CD4-positive, alpha-beta T cell (primary cell): Measurements from ENCODE around the gene DDX31. TPM values are rescaled to one million over a fixed set of nuclear protein-coding genes. Genes with fewer than 3 reads are reported as not detected.
"Not testable (repeated sequence)": the region's sequence is repeated elsewhere in the genome, so short reads cannot be mapped to it uniquely, and the experiment has no call there.

Experiments
- ATAC-seq: fragments of 200-7000 bp; cut with Tn5 transposase; one replicate; pipeline ENCODE4 v1.10.0; 2022; ENCODE audit warnings: mild to moderate bottlenecking; ENCODE audit not compliant: poor library complexity
- CTCF ChIA-PET: fragments of 350-600 bp; sonication (Branson Sonifier 250); formaldehyde crosslinking; loops from one replicate; lab custom pipeline; 2021; ENCODE audit warnings: antibody characterized with exemption, inconsistent platforms; lab: Charles Lee
- POLR2A ChIA-PET: fragments of 350-600 bp; sonication (Branson Sonifier 250); formaldehyde crosslinking; loops from one replicate; lab custom pipeline; 2021; ENCODE audit warnings: antibody characterized with exemption, inconsistent platforms; lab: Charles Lee
- DNase-seq, 14 experiments: peaks; one replicate each; pipeline ENCODE4 v3.0.0-alpha.2; 2013 to 2020; ENCODE audit warnings: mixed read lengths in 2 of 14
- H3K27ac ChIP-seq, 2 donors: one replicate each; pipeline versions ENCODE4 v1.5.1 to v1.7.0; 2013; ENCODE audit warnings: low read length in 2 of 2, low read depth in 1 of 2, mild to moderate bottlenecking in 1 of 2
- H3K27me3 ChIP-seq, 2 experiments: 1 replicate in 1 of 2; 2 replicates in 1 of 2; pipeline versions ENCODE4 v1.6.1 to v1.7.0; 2013; ENCODE audit warnings: low read length in 2 of 2, control low read depth in 1 of 2, mild to moderate bottlenecking in 1 of 2, moderate library complexity in 1 of 2; ENCODE audit not compliant: insufficient read depth in 2 of 2, control insufficient read depth in 1 of 2
- H3K36me3 ChIP-seq: one replicate; pipeline ENCODE4 v1.6.1; 2013; ENCODE audit warnings: low read length, control low read depth; ENCODE audit not compliant: insufficient read depth
- H3K4me1 ChIP-seq: one replicate; pipeline ENCODE4 v1.6.1; 2013; ENCODE audit warnings: low read length, control low read depth; ENCODE audit not compliant: insufficient read depth
- H3K4me3 ChIP-seq: one replicate; pipeline ENCODE4 v1.5.1; 2013; ENCODE audit warnings: mild to moderate bottlenecking, low read length, moderate library complexity
- H3K9me3 ChIP-seq, 2 experiments: 1 replicate in 1 of 2; 2 replicates in 1 of 2; pipeline versions ENCODE4 v1.6.1 to v1.7.0; 2013; ENCODE audit warnings: low read length in 2 of 2, mild to moderate bottlenecking in 2 of 2, control low read depth in 1 of 2, moderate library complexity in 1 of 2; ENCODE audit not compliant: control insufficient read depth in 1 of 2, insufficient read depth in 1 of 2
- H3K27ac Mint-ChIP-seq: one replicate; pipeline ENCODE4 v1.8.0; 2020; ENCODE audit warnings: mixed read lengths
- H3K27me3 Mint-ChIP-seq: one replicate; pipeline ENCODE4 v1.8.0; 2021; ENCODE audit warnings: mixed read lengths
- H3K36me3 Mint-ChIP-seq: one replicate; pipeline ENCODE4 v1.8.0; 2021; ENCODE audit warnings: low read depth, mixed read lengths
- H3K4me1 Mint-ChIP-seq: one replicate; pipeline ENCODE4 v1.8.0; 2021; ENCODE audit warnings: low read depth, mixed read lengths
- H3K4me3 Mint-ChIP-seq: one replicate; pipeline ENCODE4 v1.8.0; 2020; ENCODE audit warnings: mild to moderate bottlenecking, mixed read lengths
- H3K9me3 Mint-ChIP-seq: one replicate; pipeline ENCODE4 v1.8.0; 2020; ENCODE audit warnings: mixed read lengths
- intact Hi-C, 2 experiments: fragments of 100-400 bp; cut with DNase I in 1 of 2; cut with micrococcal nuclease in 1 of 2; formaldehyde crosslinking; loops; one replicate each; pipeline versions ENCODE4 v1.15.1 to v1.9.0; 2023 to 2025; cut with DNase I, micrococcal nuclease
- total RNA-seq, 174 experiments: library from RNA in 2 of 174; stranded (reverse) in 2 of 174; gene quantifications; one replicate each; pipeline ENCODE4 v1.2.3 and lab custom pipeline; 2021 to 2026
- TF ChIP-seq, protein P1 (sequence below): fragments of 200-600 bp; IDR thresholded peaks from one replicate; pipeline ENCODE4 v1.8.0; 2022; ENCODE audit warnings: antibody characterized with exemption, mild to moderate bottlenecking

DDX31 gene
- total RNA-seq, 2 experiments from 2014 or later: 11.0 to 11.3 TPM

GRCh38 chr9:132716007-132716406, 46.2 kb upstream of the DDX31 start:
- TF ChIP-seq, protein P1, sequence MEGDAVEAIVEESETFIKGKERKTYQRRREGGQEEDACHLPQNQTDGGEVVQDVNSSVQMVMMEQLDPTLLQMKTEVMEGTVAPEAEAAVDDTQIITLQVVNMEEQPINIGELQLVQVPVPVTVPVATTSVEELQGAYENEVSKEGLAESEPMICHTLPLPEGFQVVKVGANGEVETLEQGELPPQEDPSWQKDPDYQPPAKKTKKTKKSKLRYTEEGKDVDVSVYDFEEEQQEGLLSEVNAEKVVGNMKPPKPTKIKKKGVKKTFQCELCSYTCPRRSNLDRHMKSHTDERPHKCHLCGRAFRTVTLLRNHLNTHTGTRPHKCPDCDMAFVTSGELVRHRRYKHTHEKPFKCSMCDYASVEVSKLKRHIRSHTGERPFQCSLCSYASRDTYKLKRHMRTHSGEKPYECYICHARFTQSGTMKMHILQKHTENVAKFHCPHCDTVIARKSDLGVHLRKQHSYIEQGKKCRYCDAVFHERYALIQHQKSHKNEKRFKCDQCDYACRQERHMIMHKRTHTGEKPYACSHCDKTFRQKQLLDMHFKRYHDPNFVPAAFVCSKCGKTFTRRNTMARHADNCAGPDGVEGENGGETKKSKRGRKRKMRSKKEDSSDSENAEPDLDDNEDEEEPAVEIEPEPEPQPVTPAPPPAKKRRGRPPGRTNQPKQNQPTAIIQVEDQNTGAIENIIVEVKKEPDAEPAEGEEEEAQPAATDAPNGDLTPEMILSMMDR: no peak
- Mint-ChIP-seq H3K36me3 (no peaks in the 10 kb centered on the region), H3K4me3 (no peak overlapping the region), H3K9me3 (no peaks in the 10 kb centered on the region), H3K4me1 (peaks cover 4% of the 10 kb centered on the region), H3K27me3 (peaks cover 18% of the 10 kb centered on the region), H3K27ac (no peak overlapping the region)
- CTCF ChIA-PET: no interaction called here
- DNase-seq (no peak), ATAC-seq (no peak)
- Histone ChIP-seq H3K4me1 (no peaks in the 10 kb centered on the region), H3K27ac (no peak overlapping the region), H3K36me3 (no peaks in the 10 kb centered on the region), H3K27me3 (peaks cover 0 to 4% of the 10 kb centered on the region in 2 experiments), H3K9me3 (no peaks in the 10 kb centered on the region), H3K4me3 (no peak overlapping the region)
- POLR2A ChIA-PET: no interaction called here
- intact Hi-C loops: no loop called here

DNA sequence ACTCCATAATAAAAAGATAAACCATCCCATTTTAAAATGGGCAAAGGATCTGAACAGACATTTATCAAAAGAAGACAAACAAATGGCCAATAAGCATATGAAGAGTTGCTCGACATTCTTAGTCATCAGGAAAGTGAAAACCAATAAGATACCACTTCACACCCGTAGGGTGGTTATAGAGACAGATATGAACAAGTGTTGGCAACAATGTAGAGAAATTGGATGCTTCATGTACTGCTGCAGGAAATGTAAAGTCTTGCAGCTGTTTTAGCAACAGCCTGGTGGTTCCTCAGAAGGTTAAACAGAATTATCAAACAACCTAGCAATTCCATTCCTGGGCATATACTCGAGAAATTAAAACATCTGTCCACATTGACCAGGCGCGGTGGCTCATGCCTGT, 43.0 kb upstream of the DDX31 start:
- ATAC-seq (no peak), DNase-seq (no peak)
- H3K4me3 ChIP-seq: no peak overlapping the region
- CTCF ChIA-PET: no interaction called here
- Mint-ChIP-seq H3K27me3 (peaks cover 12% of the 10 kb centered on the region), H3K27ac (no peak overlapping the region), H3K36me3 (no peaks in the 10 kb centered on the region), H3K9me3 (no peaks in the 10 kb centered on the region), H3K4me1 (no peaks in the 10 kb centered on the region), H3K4me3 (no peak overlapping the region)
- intact Hi-C loops: no loop called here
- no peak overlapping the region for H3K27ac ChIP-seq
- POLR2A ChIA-PET: no interaction called here
- no peaks in the 10 kb centered on the region for H3K36me3 ChIP-seq
- no peaks in the 10 kb centered on the region for H3K27me3 ChIP-seq
- TF ChIP-seq, protein P1: no peak
- H3K9me3 ChIP-seq: no peaks in the 10 kb centered on the region
- no peaks in the 10 kb centered on the region for H3K4me1 ChIP-seq

GRCh38 chr9:132711846-132712245, 42.1 kb upstream of the DDX31 start:
- POLR2A ChIA-PET: no interaction called here
- no peak overlapping the region for H3K27ac ChIP-seq
- H3K9me3 ChIP-seq: no peaks in the 10 kb centered on the region
- TF ChIP-seq, protein P1: no peak
- ATAC-seq: no peak
- CTCF ChIA-PET: no interaction called here
- no peaks in the 10 kb centered on the region for H3K27me3 ChIP-seq
- DNase-seq: no peak
- Mint-ChIP-seq H3K4me3 (no peak overlapping the region), H3K27me3 (peaks cover 7% of the 10 kb centered on the region), H3K9me3 (no peaks in the 10 kb centered on the region), H3K4me1 (no peaks in the 10 kb centered on the region), H3K27ac (no peak overlapping the region), H3K36me3 (no peaks in the 10 kb centered on the region)
- H3K4me1 ChIP-seq: no peaks in the 10 kb centered on the region
- H3K36me3 ChIP-seq: no peaks in the 10 kb centered on the region
- intact Hi-C loops: no loop called here
- no peak overlapping the region for H3K4me3 ChIP-seq

DNA sequence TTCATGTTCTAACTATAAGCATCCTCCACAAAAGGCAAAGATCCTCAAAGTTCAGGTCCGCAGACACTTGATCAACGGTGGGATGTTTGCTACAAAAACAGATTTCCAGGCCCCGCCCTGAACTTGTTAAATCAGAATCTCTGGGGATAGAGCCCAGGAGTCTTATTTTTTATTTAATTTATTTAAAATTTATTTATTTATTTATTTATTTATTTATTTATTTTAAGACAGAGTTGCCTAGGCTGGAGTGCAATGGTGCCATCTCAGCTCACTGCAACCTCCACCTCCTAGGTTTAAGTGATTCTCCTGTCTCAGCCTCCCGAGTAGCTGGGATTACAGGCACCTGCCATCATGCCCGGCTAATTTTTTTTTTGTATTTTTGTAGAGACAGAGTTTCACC, 41.4 kb upstream of the DDX31 start:
- H3K36me3 ChIP-seq, ATAC-seq, H3K4me3 Mint-ChIP-seq, DNase-seq, H3K27ac ChIP-seq, H3K9me3 ChIP-seq, H3K4me1 Mint-ChIP-seq, H3K9me3 Mint-ChIP-seq, CTCF ChIA-PET, H3K27ac Mint-ChIP-seq, intact Hi-C loops, H3K27me3 ChIP-seq, POLR2A ChIA-PET, H3K4me1 ChIP-seq, H3K36me3 Mint-ChIP-seq, H3K4me3 ChIP-seq: not testable (repeated sequence)
- H3K27me3 Mint-ChIP-seq: peaks cover 14% of the 10 kb centered on the region
